ENCODE results near the gene RACK1.
A peak's percentile ranks its signal among the peaks of the same experiment; 100 is the strongest.

The RACK1 gene

GRCh38 chr5:181259283-181259682 is 15.6 kb upstream of the RACK1 start:
- DNase-seq, result no peak

- no peak for DNase-seq
These were observed 14.9 kb upstream of the RACK1 start for GRCh38 chr5:181258576-181258975.

GRCh38 chr5:181255836-181256578 is 12.3 kb upstream of the RACK1 start:
- no peak for DNase-seq

GRCh38 chr5:181255276-181255675 is 11.6 kb upstream of the RACK1 start:
- DNase-seq, result no peak

- no peak for DNase-seq
These were observed 4.6 kb upstream of the RACK1 start for GRCh38 chr5:181248277-181248676.

GRCh38 chr5:181246276-181247049 is 2.8 kb upstream of the RACK1 start:
- peak; percentile 59 for DNase-seq

GRCh38 chr5:181245427-181246275 is 1.9 kb upstream of the RACK1 start:
- DNase-seq, result no peak

GRCh38 chr5:181243018-181243563 is 615 bp downstream of the RACK1 start:
- no peak for DNase-seq

- DNase-seq, result no peak
These were observed 1.7 kb downstream of the RACK1 start for GRCh38 chr5:181242031-181242451.

- DNase-seq, result no peak
These were observed 2.2 kb downstream of the RACK1 start for GRCh38 chr5:181241393-181241975.

- DNase-seq, result no peak
These were observed 4.5 kb downstream of the RACK1 start for GRCh38 chr5:181239062-181239663.

- DNase-seq, result no peak
These were observed 5.8 kb downstream of the RACK1 start for GRCh38 chr5:181237729-181238385.

GRCh38 chr5:181236954-181237641 is 6.6 kb downstream of the RACK1 start:
- no peak for DNase-seq

GRCh38 chr5:181236471-181236870 is 7.2 kb downstream of the RACK1 start:
- DNase-seq, result no peak

- no peak for DNase-seq
These were observed 7.9 kb downstream of the RACK1 start for GRCh38 chr5:181235689-181236366.

- no peak for DNase-seq
These were observed 8.4 kb downstream of the RACK1 start for GRCh38 chr5:181235323-181235688.

GRCh38 chr5:181234455-181235306 is 9.0 kb downstream of the RACK1 start:
- DNase-seq, result no peak

GRCh38 chr5:181233801-181234454 is 9.8 kb downstream of the RACK1 start:
- no peak for DNase-seq
